NCI-H1930 (cell line): ENCODE measurements around the gene GPX7.
A peak's percentile ranks its signal among the peaks of the same experiment; 100 is the strongest.

Experiments
- DNase-seq, 2 experiments: peaks; one replicate each; lab custom pipeline; 2025; lab: John Stamatoyannopoulos, UW

The GPX7 gene

DNA sequence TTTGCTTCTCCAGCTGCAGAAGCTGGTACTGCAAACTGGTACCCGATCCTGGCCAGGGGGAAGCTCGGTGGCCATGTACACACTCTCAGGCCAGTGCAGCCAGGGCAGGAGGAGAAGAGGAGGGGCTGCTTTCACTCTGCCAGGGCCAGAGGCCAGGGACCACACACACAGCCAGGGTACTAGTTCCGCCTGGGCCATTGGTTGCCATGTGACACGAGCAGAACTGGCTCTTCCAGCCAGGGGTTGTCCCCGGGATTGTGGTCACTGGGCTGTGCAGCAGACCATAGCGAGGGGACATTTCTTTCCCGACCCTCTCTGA is 27.1 kb downstream of the GPX7 start:
- no peak for DNase-seq

- no peak for DNase-seq
Measured at GRCh38 chr1:52629667-52630066, 27.5 kb downstream of the GPX7 start.

DNA sequence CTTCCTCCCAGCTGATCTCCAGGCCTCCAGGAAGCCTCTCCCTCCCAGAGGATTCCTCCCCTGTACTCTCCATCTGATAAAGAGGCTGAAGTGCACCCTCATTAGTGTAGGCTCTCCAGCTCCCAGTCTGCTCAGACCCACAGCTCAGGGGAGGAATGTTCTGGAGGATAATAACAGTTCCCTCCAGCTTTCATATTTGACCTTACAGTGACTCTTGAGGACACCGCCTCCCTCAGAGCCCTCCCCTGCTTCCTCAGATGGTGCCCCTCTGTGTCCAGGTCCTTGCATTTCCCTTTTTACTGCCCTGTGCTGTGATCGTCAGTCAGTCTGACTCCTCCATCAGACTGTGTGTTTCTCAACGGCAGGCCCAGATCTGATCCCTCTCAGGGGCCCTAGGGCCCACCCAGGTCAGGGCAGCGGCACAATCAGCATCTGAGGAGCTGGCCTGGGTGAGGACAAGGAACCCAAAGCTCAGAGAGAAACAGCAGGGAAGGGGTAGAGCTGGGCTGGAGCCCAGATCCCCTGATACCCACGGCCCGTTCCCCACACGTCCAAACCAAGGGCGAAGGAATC is 29.7 kb downstream of the GPX7 start:
- no peak for DNase-seq

- peak; percentile 16 to 37 for DNase-seq
Measured at GRCh38 chr1:52632732-52633290, 30.6 kb downstream of the GPX7 start, which contains the start of gene SHISAL2A. SHISAL2A (plus strand) TSS chr1:52633168; CDS start chr1:52633494, 326 bp downstream.

GRCh38 chr1:52633291-52633754 is 31.2 kb downstream of the GPX7 start:
- DNase-seq = no peak

- DNase-seq = no peak
Measured at GRCh38 chr1:52634111-52634510, 31.9 kb downstream of the GPX7 start.

GRCh38 chr1:52635321-52636089 is 33.3 kb downstream of the GPX7 start:
- DNase-seq = no peak

DNA sequence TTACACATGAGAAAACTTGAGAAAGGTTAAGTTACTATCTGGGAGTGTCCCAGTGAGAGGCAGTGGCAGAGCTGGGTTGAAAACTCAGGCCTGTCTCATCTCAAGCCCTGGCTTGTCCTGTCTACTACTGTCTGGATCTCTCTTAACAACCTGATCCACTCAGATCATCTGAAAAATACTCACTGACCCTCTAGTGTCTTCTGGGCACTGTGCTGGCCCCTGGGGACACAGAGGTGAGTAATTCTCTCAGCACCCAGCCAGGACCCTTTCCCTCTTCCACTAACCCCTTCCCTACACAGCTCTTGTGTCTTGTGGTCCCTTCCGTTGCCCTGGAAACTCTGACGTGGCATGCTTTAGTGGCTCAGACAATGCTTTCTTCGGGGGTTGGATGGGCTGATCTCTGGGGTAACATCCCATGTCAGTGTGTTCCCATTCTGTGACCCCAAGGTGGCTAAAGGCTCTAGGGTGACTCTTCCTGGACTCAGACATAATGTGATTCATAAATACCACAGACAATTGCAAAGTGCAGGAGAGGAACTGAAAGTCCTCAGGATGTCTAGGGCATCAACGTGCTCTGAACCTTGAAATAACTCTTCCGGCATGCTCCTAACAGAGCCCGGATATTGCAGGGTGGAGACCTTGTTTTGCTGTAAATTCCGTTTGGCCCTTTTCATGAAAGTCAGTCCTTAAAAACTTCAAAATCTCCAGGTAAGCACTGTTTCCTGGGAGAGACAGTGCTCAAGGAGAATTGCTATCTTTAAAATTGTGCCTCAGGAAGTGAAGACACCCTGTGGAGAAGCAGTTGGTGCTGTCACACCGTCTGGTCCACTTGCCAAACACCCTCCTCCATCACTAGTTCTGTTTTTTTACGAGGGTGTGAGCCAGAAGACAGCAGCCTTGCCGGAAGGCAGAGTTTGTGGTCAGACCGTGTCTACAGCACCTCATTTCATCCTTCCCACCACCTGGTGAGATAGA is 34.8 kb downstream of the GPX7 start:
- no peak for DNase-seq

- DNase-seq = no peak
Measured at GRCh38 chr1:52637946-52638345, 35.8 kb downstream of the GPX7 start.

DNA sequence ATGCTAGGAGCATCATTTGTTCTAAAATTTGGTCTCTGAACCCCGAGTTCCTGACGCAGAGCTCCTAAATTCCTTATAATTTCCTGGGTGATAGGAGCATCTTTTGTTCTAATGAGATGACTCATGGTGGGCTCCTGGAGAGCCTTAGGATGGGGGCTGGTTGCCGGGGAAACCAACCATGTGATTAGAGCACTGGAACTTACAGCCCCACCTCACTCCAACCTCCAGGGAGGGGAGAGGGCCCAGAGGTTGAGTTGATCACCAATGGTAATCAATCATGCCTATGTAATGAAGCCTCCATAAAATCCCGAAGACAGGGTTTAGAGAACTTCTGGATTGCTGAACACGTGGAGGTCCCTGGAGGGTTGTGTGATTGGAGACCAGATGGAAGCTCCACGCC is 38.5 kb downstream of the GPX7 start:
- DNase-seq = no peak

DNA sequence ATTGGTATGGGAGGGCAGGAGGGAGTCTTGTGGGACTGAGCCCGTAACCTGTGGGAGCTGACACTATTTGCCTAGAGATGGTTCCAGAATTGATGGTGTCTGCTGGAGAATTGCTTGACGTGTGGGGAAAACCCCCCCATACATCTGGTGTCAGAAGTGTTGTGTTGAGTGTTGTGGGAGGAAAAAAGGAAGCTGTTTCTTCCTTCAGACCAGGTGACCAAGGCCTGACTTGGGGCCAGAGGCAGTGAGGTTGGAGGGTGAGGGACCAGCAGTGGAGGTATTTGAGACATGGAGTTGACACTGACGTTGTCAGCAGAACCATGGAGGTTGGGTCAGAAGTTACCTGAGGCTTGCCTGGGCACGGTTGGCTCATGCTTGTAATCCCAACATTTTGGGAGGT is 39.1 kb downstream of the GPX7 start:
- DNase-seq = no peak

DNA sequence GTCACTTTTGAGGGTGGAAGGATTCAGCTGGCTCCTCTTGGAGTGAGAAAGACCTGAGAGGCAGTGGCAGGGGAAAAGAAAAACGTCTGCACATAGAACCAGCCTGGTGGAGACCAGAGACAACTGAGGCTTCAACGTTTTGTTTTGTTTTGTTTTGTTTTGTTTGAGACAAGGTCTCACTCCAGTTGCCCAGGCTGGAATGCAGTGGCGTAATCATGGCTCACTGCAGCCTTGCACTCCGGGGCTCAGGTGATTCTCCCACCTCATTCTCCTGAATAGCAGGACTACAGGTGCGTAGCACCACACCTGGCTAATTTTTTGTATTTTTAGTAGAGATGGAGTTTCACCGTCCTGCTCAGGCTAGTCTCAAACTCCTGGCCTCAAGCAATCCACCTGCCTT is 43.1 kb downstream of the GPX7 start:
- no peak for DNase-seq

DNA sequence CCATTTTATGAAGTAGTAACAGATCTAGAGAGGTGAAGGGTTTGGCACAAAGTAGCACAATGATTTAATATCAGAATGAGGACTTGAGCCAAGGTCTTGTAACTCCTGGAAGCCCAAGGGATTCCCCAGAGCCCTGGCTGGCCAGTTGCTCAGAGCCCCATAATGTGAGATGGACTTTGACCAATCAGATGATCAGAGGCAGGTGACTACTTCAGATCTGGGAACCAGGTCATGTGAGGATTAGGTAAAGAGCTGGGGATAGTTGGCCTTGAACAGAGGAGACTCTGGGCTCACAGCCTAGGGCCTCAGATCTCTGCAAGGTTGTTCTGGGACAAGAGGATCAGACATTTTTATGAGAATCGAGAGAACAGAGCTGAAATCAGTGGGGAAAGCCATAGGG is 49.7 kb downstream of the GPX7 start:
- no peak for DNase-seq

- no peak for DNase-seq
Measured at GRCh38 chr1:52653207-52653849, 51.2 kb downstream of the GPX7 start.

DNA sequence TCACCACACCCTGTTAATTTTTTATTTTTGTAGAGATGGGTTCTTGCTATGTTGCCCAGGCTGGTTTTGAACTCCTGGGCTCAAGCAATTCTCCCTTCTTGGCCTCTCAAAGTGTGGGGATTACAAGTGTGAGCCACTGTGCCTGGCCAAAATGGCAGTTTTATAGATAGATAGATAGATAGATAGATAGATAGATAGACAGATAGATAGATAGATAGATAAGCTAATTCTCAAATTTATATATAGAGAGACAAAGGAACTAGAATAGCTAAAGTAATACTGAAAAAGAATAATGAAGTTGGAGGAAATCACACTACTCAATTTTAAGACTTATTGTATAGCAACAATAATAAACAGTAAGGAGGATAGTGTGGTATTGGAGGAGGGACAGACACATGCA is 51.9 kb downstream of the GPX7 start:
- DNase-seq = no peak

DNA sequence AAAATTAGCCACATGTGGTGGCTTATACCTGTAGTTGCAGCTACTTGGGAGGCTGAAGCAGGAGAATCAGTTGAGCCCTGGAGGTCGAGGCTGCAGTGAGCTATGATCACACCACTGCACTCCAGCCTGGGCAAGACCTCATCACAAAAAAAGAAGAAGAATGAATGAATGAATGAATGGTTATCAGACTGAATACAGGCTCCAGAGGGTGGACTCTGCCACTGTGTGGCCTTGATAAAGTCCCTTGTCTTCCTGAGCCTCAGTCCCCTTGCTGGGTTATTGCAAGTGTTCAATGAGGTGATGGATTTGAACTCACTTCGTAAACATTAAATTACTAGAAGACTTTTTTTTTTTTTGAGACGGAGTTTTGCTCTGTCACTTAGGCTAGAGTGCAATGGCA is 55.5 kb downstream of the GPX7 start:
- no peak for DNase-seq
